Nucleus accumbens (tissue), 56 donors: ENCODE results near the gene PAQR7.
A peak's percentile ranks its signal among the peaks of the same experiment; 100 is the strongest.

Experiments used
- DNase-seq, 56 donors: peaks; one replicate each; lab custom pipeline; 2025; lab: John Stamatoyannopoulos, UW

PAQR7 gene, protein sequence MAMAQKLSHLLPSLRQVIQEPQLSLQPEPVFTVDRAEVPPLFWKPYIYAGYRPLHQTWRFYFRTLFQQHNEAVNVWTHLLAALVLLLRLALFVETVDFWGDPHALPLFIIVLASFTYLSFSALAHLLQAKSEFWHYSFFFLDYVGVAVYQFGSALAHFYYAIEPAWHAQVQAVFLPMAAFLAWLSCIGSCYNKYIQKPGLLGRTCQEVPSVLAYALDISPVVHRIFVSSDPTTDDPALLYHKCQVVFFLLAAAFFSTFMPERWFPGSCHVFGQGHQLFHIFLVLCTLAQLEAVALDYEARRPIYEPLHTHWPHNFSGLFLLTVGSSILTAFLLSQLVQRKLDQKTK

DNA sequence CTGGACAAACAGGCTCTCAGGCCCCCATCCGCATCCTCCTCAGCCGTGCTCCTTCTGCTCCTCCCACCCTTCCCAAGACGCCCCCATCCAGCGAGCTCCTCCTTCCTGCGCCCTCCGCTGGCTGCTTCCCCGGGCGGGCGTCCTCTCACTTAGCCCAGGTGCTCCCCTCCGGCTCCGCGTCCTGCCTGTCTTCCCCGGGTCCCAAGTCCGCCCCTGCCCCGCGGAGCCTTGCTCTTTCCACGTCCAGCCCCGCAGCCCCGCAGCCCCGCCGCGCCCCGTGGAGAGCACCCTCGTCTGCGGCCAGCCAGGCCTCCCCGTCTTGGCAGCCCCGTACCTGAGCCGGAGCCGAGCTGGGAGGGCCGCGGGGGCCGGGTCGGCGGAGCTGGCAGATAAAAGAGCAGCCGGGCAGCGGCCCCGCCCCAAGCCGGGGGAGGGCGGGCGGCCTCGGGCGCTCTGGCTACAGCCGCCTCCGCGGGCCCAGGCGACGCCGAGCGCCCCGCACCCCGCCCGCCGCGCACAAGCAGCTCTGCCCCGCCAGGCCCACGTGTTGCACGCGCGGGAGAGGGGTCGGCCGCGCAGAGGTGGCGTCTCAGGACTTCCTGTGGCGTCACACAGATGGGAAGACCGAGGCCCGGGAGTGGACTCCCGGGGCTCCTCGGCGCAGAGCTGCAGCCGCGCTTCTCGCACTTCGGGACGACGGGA lies at the start of gene PAQR7:
Gene PAQR7 (minus strand): TSS at position 555 of the 702 bp plus-strand sequence. CDS start 11,869 bp downstream, outside the sequence.
- DNase-seq = peak in 54 of 56 donors; percentile 20 to 91 (median 70)

DNA sequence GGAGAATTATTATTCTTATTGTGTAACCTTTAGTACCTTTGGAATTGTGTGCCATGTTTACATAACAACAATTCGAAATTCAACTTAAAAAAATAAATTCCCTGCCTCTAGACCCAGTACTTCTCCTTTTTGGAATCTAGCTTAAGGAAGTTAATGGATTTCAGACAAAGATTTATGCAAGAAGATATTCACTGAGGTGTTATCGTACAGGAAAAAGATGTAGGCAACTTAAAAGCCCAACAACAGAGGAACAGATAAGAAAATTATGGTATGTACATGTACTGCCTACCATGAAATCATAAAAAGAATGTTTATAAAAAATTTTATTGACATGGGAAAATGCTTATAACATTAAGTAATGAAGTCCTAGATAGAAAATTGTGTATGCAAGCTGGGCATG lies 48.9 kb upstream of the PAQR7 start:
- DNase-seq = no peak

GRCh38 chr1:25922971-25923552 lies 47.6 kb upstream of the PAQR7 start:
- DNase-seq = peak in 23 of 56 donors; percentile 23 to 82 (median 59)

DNA sequence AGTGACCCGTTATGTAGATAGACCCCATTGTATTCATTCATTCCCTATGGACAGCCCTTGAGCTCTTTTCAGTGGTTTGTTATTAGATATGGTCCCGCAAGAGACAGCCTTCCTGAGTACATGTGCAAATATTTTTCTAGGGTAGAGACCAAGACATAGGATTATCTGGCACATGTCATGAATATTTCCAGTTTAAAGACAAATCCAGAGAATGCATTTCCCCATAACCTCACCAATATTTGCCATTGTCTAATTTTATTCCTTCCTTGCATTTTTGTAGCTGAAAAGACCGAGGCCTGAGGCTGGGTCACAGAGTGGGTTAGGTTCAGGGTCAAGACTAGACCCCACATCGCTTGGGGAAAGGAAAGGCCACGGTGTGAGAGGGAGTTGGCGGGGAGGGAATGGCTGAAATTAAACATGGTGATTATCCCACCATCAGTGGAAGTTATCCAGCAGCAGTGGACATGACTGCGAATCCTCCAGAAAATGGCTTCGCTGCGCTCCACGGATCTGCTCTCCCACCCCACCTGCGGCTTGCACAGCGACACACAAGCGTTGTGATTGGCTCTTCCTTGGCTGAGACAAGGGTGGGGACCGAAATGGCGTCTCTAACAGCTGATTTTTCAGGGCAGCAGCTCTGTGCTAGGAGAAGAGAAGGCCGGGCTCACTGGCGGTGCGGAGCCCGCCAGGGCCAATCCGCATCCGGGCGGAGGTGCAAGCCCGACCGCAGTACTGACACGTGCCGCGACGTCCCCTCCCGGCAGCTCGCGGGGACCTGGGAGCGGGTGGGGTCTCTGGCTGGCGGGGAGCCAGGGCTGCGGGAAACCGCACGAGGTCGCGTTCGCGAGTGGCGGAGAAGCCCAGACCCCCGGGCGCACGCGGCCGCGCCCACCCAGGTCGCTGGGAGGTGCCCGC lies 46.8 kb upstream of the PAQR7 start:
- DNase-seq = peak in 51 of 56 donors; percentile 15 to 87 (median 66)

- DNase-seq = no peak
Observed at GRCh38 chr1:25918615-25919014, 43.1 kb upstream of the PAQR7 start.

GRCh38 chr1:25917996-25918395 lies 42.5 kb upstream of the PAQR7 start:
- DNase-seq = peak in 9 of 56 donors; percentile 13 to 37 (median 26)

DNA sequence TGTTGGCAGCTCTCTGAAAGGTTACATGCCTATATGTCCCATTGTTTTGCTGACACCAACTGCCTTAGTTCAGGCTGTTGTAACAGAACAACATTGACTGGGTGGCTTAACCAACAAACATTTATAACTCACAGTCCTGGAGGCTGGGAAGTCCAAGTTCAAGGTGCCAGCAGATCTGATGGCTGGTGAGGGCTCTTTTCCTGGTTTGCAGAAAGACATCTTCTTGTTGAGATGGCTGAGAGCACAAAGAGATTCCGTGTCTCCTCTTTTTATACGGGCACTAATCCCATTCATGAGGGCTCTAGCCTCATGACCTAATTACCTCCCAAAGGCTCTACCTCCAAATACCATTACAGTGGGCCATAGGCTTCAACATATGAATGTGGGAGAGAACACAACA lies 41.0 kb upstream of the PAQR7 start:
- DNase-seq = no peak

DNA sequence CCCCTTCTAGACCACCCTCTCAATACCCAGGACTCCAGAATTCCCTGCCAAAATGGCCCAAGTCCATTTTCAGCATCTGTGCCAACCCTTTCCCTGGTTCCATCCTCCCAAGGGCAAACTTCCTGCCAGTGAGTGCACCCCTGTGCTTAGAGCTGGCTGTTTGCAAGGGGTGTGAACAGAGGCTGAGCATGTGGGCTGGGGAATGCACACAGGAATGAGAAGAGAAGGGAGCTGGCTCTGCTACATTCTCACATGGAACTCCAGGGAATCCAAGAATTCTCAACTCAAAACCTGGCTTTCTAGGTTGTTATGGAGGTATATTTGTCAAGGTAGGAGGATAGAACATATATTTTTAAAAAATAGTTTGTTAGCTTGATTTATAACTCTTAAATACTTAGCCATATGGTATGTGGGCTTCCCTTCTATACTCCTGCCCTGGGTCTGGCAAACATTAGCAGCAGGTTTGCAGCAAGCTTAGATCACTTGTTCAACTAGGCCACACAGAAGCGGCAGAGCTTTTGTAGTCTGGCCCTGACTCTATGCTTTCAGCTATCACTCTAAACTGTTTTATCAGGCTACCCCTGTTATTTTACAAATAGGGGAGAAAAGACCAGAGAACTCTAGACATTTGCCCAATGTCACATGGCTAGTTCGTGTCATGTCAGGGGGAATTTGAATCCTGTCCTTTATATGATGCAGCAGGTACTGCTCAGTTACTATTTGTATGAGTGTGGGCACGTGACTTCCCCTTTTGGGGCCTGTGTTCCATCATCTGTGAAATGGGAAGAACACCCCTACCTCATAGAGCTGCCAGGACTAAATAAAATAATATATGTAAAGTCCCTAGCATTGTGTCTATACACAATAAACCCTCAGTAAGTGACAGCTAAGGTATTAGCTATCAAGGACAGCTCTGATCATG lies 38.8 kb upstream of the PAQR7 start:
- no peak for DNase-seq

DNA sequence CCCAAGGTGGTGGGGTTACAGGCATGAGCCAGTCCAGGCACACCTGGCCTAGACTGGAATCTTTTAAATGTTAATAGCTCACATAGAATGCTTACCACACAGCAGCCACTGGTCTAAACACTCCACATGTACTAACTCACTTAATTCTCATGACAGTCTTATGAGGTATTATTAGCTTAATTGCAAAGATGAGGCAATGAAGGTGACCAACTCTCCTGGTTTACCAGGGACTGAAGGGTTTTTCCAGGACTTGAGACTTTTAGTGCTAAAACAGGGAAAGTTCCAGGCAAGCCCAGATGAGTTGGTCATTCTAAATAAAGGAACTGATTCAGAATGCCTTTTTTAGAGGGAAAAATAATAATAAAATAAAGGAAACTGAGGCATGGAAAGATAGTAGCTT lies 37.7 kb upstream of the PAQR7 start:
- DNase-seq = no peak

GRCh38 chr1:25912076-25912831 lies 36.7 kb upstream of the PAQR7 start:
- DNase-seq = no peak

GRCh38 chr1:25911162-25911561 lies 35.7 kb upstream of the PAQR7 start:
- DNase-seq = no peak

GRCh38 chr1:25909040-25909439 lies 33.5 kb upstream of the PAQR7 start:
- peak in 35 of 56 donors; percentile 12 to 68 (median 38) for DNase-seq

DNA sequence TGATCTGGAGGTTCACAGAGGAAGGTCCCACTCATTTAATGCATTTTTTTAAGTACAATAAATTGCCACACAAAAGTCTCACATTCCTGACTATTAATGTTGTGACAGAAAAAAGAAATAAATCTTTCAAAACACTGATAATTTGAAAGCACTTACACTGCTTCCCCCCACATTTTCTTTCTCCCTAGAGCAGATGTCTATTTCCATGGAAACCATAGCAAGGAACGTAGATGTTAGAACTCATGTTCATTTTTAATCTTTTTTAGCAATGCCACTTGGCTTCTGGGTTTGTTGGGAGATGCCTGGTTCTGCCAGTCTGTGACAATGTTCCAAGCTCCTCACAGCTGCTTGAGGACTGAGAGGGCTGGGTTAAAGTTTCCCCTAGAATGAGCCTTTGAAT lies 32.7 kb upstream of the PAQR7 start:
- peak in 1 of 56 donors; percentile 8 for DNase-seq

GRCh38 chr1:25907601-25908000 lies 32.1 kb upstream of the PAQR7 start:
- DNase-seq = peak in 1 of 56 donors; percentile 24

DNA sequence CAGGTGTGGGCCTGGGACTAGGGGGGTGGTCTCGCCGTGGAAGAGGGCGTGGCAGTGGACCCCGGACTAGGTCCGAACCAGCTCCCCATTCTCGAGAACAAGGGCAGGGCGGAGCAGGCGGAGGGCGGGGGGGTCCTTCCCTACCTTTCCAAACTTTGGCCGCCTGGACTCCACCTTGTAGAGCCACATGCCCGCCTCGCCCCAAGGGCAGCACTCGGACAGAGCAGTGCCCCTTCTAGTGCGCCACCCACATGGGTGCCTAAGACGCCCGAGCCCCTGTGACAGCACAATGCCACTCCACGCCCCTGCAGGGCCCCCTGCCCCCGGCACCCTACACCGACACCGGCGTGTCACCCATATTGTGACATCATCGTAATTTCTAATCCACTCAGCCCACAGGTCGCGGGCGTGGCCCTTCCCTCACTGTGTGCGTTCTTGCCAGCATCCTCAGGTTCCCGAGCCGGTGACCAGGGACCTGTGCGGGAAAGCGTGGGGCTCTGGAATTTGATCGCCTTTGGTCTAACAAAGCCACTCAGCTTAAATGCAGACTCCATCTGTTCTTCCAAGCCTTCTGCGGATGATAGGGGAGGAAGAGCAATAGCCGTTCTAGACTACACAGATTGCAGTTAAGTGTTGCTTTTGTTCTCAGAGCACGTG lies 31.3 kb upstream of the PAQR7 start:
- peak in 22 of 56 donors; percentile 29 to 66 (median 53) for DNase-seq

DNA sequence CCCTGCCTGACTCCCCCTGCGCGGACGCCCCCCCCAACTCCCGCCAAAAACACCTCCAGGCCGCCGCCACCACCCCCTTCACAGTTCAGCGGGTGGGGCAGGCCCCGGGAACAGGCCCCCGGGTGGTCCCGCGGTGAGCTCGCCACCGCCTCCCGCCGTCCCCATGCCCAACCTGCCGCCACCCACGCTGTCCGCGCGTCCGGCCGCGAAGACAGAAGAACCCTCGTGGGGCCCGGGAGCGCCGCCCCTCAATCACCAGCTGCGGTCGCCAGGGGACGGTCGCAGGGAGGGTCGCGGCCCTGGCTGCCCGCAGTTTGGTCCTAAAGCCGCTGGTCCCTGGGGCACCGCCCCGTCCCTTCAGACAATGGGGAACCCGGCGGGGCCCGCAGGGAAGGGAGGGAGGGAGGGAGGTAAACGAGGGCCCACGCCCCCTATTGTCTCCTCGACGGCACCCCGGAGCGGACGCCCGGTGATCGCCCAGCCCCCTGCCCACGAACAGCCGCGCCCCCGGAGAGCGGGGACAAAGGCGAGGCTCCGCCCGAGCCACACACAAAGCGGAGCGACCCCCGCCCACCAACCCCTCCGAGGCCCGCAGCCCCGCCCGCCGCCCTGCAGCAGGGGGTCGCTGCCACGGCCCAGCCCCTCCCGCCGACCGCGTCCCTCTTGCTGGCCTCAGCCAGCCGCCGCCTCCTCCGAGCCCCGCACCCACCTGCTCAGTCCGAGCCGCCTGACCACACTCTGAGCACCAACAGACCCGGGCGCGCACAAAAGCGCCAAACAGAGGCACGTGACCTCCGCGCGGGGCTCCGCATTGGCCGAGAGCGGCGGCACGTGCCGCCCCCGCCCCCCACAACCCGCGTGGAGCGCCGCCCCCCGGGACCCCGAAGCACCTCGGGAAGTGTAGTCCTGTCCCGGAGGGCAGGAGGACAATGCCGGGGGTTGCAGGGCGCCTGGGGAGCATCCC lies 30.5 kb upstream of the PAQR7 start, which contains the start of gene STMN1:
Gene STMN1 (minus strand): TSS at position 740 of the 964 bp plus-strand sequence. CDS start 1,743 bp downstream, outside the sequence.
- peak in 55 of 56 donors; percentile 70 to 97 (median 91) for DNase-seq
